HCT116 (cell line): ENCODE results near the gene RNF207. TPM values are rescaled to one million over a fixed set of nuclear protein-coding genes. Genes with fewer than 3 reads are reported as not detected.

Experiments
- ATAC-seq: fragments of 200-7000 bp; cut with Tn5 transposase; 2 replicates; pipeline ENCODE4 v1.9.1; 2020; ENCODE audit warnings: mild to moderate bottlenecking, moderate library complexity
- BruUV-seq: library from RNA; stranded (reverse); fragments of 400-500 nt; replicated peaks from 2 replicates; lab custom pipeline; 2021; lab: Mats Ljungman, UMichigan
- CTCF ChIA-PET: fragments of 300-600 bp; sonication (Branson Sonifier 250); formaldehyde crosslinking; loops from one replicate; lab custom pipeline; 2021; ENCODE audit warnings: antibody characterized with exemption; lab: Charles Lee
- POLR2A ChIA-PET: fragments of 300-600, 350-600 bp; sonication (Branson Sonifier 250); formaldehyde crosslinking; loops from one replicate; lab custom pipeline; 2021; ENCODE audit warnings: antibody characterized with exemption; lab: Charles Lee
- RAD21 ChIA-PET, 2 experiments: fragments of 300-600 bp; sonication (Branson Sonifier 250); formaldehyde crosslinking; loops; one replicate each; lab custom pipeline; 2023; ENCODE audit warnings: low total read pairs in 2 of 2; ENCODE audit not compliant: uncharacterized antibody in 2 of 2, unreplicated experiment in 2 of 2, low non-redundant PET in 1 of 2; lab: Charles Lee
- DNase-seq: peaks from one replicate; pipeline ENCODE4 v3.0.0-alpha.2; 2010; ENCODE audit warnings: low read depth, low spot score
- H2AFZ ChIP-seq: fragments of 200-600 bp; shearing (Covaris generic), sonication (generic); 2 replicates; pipeline ENCODE4 v1.6.1; 2017; ENCODE audit warnings: low read depth, mixed run types, mixed read lengths, antibody characterized with exemption, low read length; ENCODE audit not compliant: poor library complexity, severe bottlenecking
- H3K27ac ChIP-seq: 2 replicates; pipeline ENCODE4 v1.5.1; 2012; ENCODE audit warnings: low read depth, low read length
- H3K27me3 ChIP-seq: fragments of 200-600 bp; sonication (generic); 2 replicates; pipeline ENCODE4 v1.6.1; 2016; ENCODE audit warnings: mixed run types, low read length, mixed read lengths; ENCODE audit not compliant: insufficient read depth
- H3K36me3 ChIP-seq, 2 experiments: fragments of 200-500 bp in 1 of 2; fragments of 200-600 bp in 1 of 2; sonication (Bioruptor generic) in 1 of 2; sonication (generic) in 1 of 2; 2 replicates each; pipeline versions ENCODE4 v1.5.1 to v1.6.1; 2014 to 2016; ENCODE audit warnings: low read length in 2 of 2, inconsistent platforms in 1 of 2, mixed read lengths in 1 of 2, mixed run types in 1 of 2; ENCODE audit not compliant: insufficient read depth in 2 of 2, control insufficient read depth in 1 of 2
- H3K4me1 ChIP-seq, 2 experiments: fragments of 200-600 bp in 1 of 2; sonication (generic) in 1 of 2; 2 replicates each; pipeline versions ENCODE4 v1.5.1 to v1.6.1; 2012 to 2017; ENCODE audit warnings: low read length in 2 of 2, inconsistent platforms in 1 of 2, mild to moderate bottlenecking in 1 of 2, mixed read lengths in 1 of 2, mixed run types in 1 of 2, moderate library complexity in 1 of 2; ENCODE audit not compliant: insufficient read depth in 2 of 2, control insufficient read depth in 1 of 2
- H3K4me2 ChIP-seq: fragments of 200-600 bp; sonication (generic); 2 replicates; pipeline ENCODE4 v1.6.1; 2017; ENCODE audit warnings: mixed run types, low read length, mixed read lengths
- H3K4me3 ChIP-seq, 2 experiments: fragments of 200-600 bp in 1 of 2; sonication (generic) in 1 of 2; replicated peaks in 1 of 2; 2 replicates each; pipeline ENCODE4 v1.5.1; 2011 to 2016; ENCODE audit warnings: low read length in 2 of 2, control low read depth in 1 of 2, low read depth in 1 of 2, mild to moderate bottlenecking in 1 of 2, mixed read lengths in 1 of 2, mixed run types in 1 of 2
- H3K79me2 ChIP-seq: fragments of 200-600 bp; sonication (generic); 2 replicates; pipeline ENCODE4 v1.6.1; 2017; ENCODE audit warnings: mild to moderate bottlenecking, mixed run types, low read length, moderate library complexity, mixed read lengths; ENCODE audit not compliant: insufficient read depth
- H3K9ac ChIP-seq: fragments of 200-600 bp; sonication (generic); 2 replicates; pipeline ENCODE4 v1.6.1; 2016; ENCODE audit warnings: low read length, mixed read lengths
- H3K9me2 ChIP-seq: fragments of 200-600 bp; sonication (generic), shearing (Covaris generic); 2 replicates; pipeline ENCODE4 v1.6.1; 2017; ENCODE audit warnings: mixed run types, mild to moderate bottlenecking, moderate library complexity; ENCODE audit not compliant: insufficient read depth
- H3K9me3 ChIP-seq, 2 experiments: fragments of 200-500 bp in 1 of 2; fragments of 200-600 bp in 1 of 2; sonication (Bioruptor generic) in 1 of 2; sonication (generic) in 1 of 2; 2 replicates each; pipeline ENCODE4 v1.6.1; 2014 to 2017; ENCODE audit warnings: low read length in 2 of 2, mixed read lengths in 2 of 2, inconsistent platforms in 1 of 2, low read depth in 1 of 2, mild to moderate bottlenecking in 1 of 2, mixed run types in 1 of 2, moderate library complexity in 1 of 2; ENCODE audit not compliant: control insufficient read depth in 1 of 2, insufficient read depth in 1 of 2
- H4K20me1 ChIP-seq: fragments of 200-600 bp; sonication (generic), shearing (Covaris generic); 2 replicates; pipeline ENCODE4 v1.6.1; 2017; ENCODE audit warnings: mixed run types, mild to moderate bottlenecking, moderate library complexity; ENCODE audit not compliant: insufficient read depth
- CEBPB ChIP-seq: IDR thresholded peaks from 2 replicates; pipeline ENCODE4 v1.6.1; 2012; ENCODE audit warnings: low read depth
- CTCF ChIP-seq, 3 experiments: fragments of 200-600 bp in 1 of 3; sonication (generic) in 1 of 3; IDR thresholded peaks in 2 of 3; conservative IDR thresholded peaks in 1 of 3; 2 replicates each; pipeline ENCODE4 v1.5.1; 2012 to 2017; ENCODE audit warnings: low read depth in 2 of 3, low read length in 2 of 3, antibody characterized with exemption in 1 of 3, borderline replicate concordance in 1 of 3, control low read depth in 1 of 3, mild to moderate bottlenecking in 1 of 3, mixed read lengths in 1 of 3, mixed run types in 1 of 3, moderate library complexity in 1 of 3; ENCODE audit not compliant: insufficient read depth in 1 of 3
- EGR1 ChIP-seq: IDR thresholded peaks from 2 replicates; pipeline ENCODE4 v1.6.1; 2012; ENCODE audit warnings: low read depth
- ELF1 ChIP-seq: IDR thresholded peaks from 2 replicates; pipeline ENCODE4 v1.6.1; 2012; ENCODE audit warnings: low read depth, borderline replicate concordance
- EZH2 ChIP-seq: fragments of 200-600 bp; sonication (generic); IDR thresholded peaks from 2 replicates; pipeline ENCODE4 v1.6.1; 2017; ENCODE audit warnings: antibody characterized with exemption, mixed run types
- EZH2phosphoT487 ChIP-seq: fragments of 200-600 bp; IDR thresholded peaks from 2 replicates; pipeline ENCODE4 v1.6.1; 2018; ENCODE audit warnings: antibody characterized with exemption, borderline replicate concordance
- FOSL1 ChIP-seq: IDR thresholded peaks from 2 replicates; pipeline ENCODE4 v1.6.1; 2012; ENCODE audit warnings: low read depth
- JUND ChIP-seq: IDR thresholded peaks from 2 replicates; pipeline ENCODE4 v1.6.1; 2012
- MAX ChIP-seq: IDR thresholded peaks from 2 replicates; pipeline ENCODE4 v1.6.1; 2012
- RAD21 ChIP-seq: IDR thresholded peaks from 2 replicates; pipeline ENCODE4 v1.6.1; 2012; ENCODE audit warnings: low read depth, mild to moderate bottlenecking
- SIN3A ChIP-seq: IDR thresholded peaks from 2 replicates; pipeline ENCODE4 v1.6.1; 2012; ENCODE audit warnings: low read depth
- SP1 ChIP-seq: IDR thresholded peaks from 2 replicates; pipeline ENCODE4 v1.6.1; 2012; ENCODE audit warnings: low read depth
- SRF ChIP-seq: IDR thresholded peaks from 2 replicates; pipeline ENCODE4 v1.6.1; 2012; ENCODE audit warnings: low read depth
- TCF7L2 ChIP-seq: IDR thresholded peaks from 2 replicates; pipeline ENCODE4 v1.7.0; 2011; ENCODE audit warnings: borderline replicate concordance, inconsistent platforms; ENCODE audit not compliant: insufficient read depth, insufficient read length; ENCODE audit errors: extremely low read depth
- YY1 ChIP-seq: IDR thresholded peaks from 2 replicates; pipeline ENCODE4 v1.6.1; 2011; ENCODE audit warnings: low read length, low read depth, moderate library complexity, mild to moderate bottlenecking; ENCODE audit not compliant: insufficient replicate concordance; ENCODE audit errors: extremely low read depth
- ZFX ChIP-seq: fragments of 450-650 bp; IDR thresholded peaks from 2 replicates; pipeline ENCODE4 v1.6.1; 2017
- ZNF274 ChIP-seq: fragments of 200-500 bp; sonication (Bioruptor generic); IDR thresholded peaks from 2 replicates; pipeline ENCODE4 v1.6.1; 2014; ENCODE audit warnings: mild to moderate bottlenecking, low read depth, low read length, inconsistent platforms
- intact Hi-C: fragments of 100-400 bp; cut with micrococcal nuclease; formaldehyde crosslinking; loops from 2 replicates; pipeline ENCODE4 v1.10.0; 2022
- total RNA-seq: library from RNA; stranded (reverse); gene quantifications from one replicate; pipeline ENCODE4 v1.2.1, GENCODE V29; 2021; ENCODE audit not compliant: unreplicated experiment
- TF ChIP-seq, protein P1 (sequence below): IDR thresholded peaks from 2 replicates; pipeline ENCODE4 v1.6.1; 2012
- TF ChIP-seq, protein P2 (sequence below): IDR thresholded peaks from 2 replicates; pipeline ENCODE4 v1.6.1; 2012; ENCODE audit warnings: low read depth
- TF ChIP-seq, protein P3 (sequence below): IDR thresholded peaks from 2 replicates; pipeline ENCODE4 v1.6.1; 2011; ENCODE audit warnings: mild to moderate bottlenecking, low read length, moderate library complexity; ENCODE audit not compliant: insufficient replicate concordance; ENCODE audit errors: extremely low read depth

RNF207 gene
- total RNA-seq, 1 experiment from 2014 or later = 61.2 TPM

- no peak for TF ChIP-seq EZH2
- no peak for TF ChIP-seq SP1
- no peak for TF ChIP-seq TCF7L2
- TF ChIP-seq ZFX = no peak
- TF ChIP-seq FOSL1 = no peak
- no peak for TF ChIP-seq YY1
- TF ChIP-seq CTCF (IDR thresholded peaks at IDR 0.05 in 2 of 3, conservative IDR thresholded peaks at IDR 0.05 in 1 of 3; ENCODE audit: borderline replicate concordance in 1 of 3, insufficient read depth in 1 of 3, low read depth in 2 of 3, low read length in 2 of 3) = no peak
- TF ChIP-seq ELF1 = no peak
- TF ChIP-seq CEBPB = no peak
- no peak for TF ChIP-seq ZNF274
- TF ChIP-seq, protein P1, sequence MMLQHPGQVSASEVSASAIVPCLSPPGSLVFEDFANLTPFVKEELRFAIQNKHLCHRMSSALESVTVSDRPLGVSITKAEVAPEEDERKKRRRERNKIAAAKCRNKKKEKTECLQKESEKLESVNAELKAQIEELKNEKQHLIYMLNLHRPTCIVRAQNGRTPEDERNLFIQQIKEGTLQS = no peak
- no peak for TF ChIP-seq RAD21
- TF ChIP-seq, protein P2, sequence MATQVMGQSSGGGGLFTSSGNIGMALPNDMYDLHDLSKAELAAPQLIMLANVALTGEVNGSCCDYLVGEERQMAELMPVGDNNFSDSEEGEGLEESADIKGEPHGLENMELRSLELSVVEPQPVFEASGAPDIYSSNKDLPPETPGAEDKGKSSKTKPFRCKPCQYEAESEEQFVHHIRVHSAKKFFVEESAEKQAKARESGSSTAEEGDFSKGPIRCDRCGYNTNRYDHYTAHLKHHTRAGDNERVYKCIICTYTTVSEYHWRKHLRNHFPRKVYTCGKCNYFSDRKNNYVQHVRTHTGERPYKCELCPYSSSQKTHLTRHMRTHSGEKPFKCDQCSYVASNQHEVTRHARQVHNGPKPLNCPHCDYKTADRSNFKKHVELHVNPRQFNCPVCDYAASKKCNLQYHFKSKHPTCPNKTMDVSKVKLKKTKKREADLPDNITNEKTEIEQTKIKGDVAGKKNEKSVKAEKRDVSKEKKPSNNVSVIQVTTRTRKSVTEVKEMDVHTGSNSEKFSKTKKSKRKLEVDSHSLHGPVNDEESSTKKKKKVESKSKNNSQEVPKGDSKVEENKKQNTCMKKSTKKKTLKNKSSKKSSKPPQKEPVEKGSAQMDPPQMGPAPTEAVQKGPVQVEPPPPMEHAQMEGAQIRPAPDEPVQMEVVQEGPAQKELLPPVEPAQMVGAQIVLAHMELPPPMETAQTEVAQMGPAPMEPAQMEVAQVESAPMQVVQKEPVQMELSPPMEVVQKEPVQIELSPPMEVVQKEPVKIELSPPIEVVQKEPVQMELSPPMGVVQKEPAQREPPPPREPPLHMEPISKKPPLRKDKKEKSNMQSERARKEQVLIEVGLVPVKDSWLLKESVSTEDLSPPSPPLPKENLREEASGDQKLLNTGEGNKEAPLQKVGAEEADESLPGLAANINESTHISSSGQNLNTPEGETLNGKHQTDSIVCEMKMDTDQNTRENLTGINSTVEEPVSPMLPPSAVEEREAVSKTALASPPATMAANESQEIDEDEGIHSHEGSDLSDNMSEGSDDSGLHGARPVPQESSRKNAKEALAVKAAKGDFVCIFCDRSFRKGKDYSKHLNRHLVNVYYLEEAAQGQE = no peak
- no peak for TF ChIP-seq EGR1
- no peak for TF ChIP-seq SIN3A
- no peak for TF ChIP-seq MAX
- TF ChIP-seq EZH2phosphoT487 = no peak
- TF ChIP-seq JUND = no peak
- TF ChIP-seq SRF = no peak
- TF ChIP-seq, protein P3, sequence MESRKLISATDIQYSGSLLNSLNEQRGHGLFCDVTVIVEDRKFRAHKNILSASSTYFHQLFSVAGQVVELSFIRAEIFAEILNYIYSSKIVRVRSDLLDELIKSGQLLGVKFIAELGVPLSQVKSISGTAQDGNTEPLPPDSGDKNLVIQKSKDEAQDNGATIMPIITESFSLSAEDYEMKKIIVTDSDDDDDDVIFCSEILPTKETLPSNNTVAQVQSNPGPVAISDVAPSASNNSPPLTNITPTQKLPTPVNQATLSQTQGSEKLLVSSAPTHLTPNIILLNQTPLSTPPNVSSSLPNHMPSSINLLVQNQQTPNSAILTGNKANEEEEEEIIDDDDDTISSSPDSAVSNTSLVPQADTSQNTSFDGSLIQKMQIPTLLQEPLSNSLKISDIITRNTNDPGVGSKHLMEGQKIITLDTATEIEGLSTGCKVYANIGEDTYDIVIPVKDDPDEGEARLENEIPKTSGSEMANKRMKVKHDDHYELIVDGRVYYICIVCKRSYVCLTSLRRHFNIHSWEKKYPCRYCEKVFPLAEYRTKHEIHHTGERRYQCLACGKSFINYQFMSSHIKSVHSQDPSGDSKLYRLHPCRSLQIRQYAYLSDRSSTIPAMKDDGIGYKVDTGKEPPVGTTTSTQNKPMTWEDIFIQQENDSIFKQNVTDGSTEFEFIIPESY = no peak
- TF ChIP-seq, all 23 proteins: peak for 0
- H3K79me2 ChIP-seq = peaks cover 8% of the 10 kb centered on the region; the same call in 1 of the 2 replicates
- H3K36me3 ChIP-seq = peaks cover 0 to 10% of the 10 kb centered on the region in 2 experiments; a peak in 1 of 4 replicates
- no peak overlapping the region for H3K27ac ChIP-seq
- no peak overlapping the region for H3K4me2 ChIP-seq
- H2AFZ ChIP-seq = no peak overlapping the region
- BruUV-seq = no TSS peak
- intact Hi-C loops = loop anchor here (5.0 kb wide), 1 partner anchor 129 kb away; no protein-coding TSS in a partner anchor
- ATAC-seq (no peak), DNase-seq (no peak)
- CTCF ChIA-PET = no interaction called here
- H3K4me1 ChIP-seq = peaks cover 12 to 26% of the 10 kb centered on the region in 2 experiments
- no peaks in the 10 kb centered on the region for H3K9me2 ChIP-seq
- RAD21 ChIA-PET = no interaction called here
- POLR2A ChIA-PET = no interaction called here
- no peak overlapping the region for H3K4me3 ChIP-seq
- H3K9ac ChIP-seq = no peak overlapping the region
- H3K9me3 ChIP-seq = no peaks in the 10 kb centered on the region
- H4K20me1 ChIP-seq = peaks cover 15% of the 10 kb centered on the region; the same call in 1 of the 2 replicates
- no peaks in the 10 kb centered on the region for H3K27me3 ChIP-seq
Observed at GRCh38 chr1:6181347-6181770, 24.6 kb upstream of the RNF207 start.
